ENCODE data around the gene SLC39A8. TPM values are rescaled to one million over a fixed set of nuclear protein-coding genes. Genes with fewer than 3 reads are reported as not detected.
"Not testable (repeated sequence)": the region's sequence is repeated elsewhere in the genome, so short reads cannot be mapped to it uniquely, and the experiment has no call there.

The SLC39A8 gene
- polyA plus RNA-seq, 2 of the 4 experiments (the other 2 are of a cell fraction) = 14.1 to 20.4 TPM

DNA sequence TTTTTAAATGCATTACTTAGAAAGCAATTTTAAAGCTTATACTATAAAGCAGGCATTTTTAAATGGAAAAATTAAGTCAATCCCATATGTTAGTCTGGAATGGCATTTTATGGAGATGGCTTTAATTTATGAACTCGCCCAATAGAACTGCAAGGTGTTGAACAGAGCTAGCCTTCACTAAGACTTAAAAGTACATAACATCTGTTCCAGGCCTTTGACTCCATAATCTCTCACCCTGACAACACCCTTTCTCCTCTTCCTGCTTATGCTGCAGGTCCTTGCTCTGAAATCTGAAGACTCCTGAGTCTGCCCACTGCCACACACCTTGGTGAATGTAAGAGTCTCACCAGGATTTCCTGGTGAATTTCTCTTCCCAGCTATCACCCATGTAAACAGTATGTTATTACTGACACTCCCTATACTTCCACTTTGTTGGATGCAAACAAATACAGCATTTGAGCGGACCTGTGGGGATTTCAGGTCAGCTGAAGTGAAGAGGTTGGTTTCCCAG is 17.7 kb upstream of the SLC39A8 start:
- ATAC-seq (no peak), DNase-seq (ENCODE audit: low read depth in 1 of 2, low spot score in 1 of 2) (no peak), FAIRE-seq (no peak)
- Histone ChIP-seq H3K4me1 (no peaks in the 10 kb centered on the region), H3K4me2 (no peak overlapping the region), H3K27ac (no peak overlapping the region), H3K9me3 (no peaks in the 10 kb centered on the region), H3K4me3 (no peak overlapping the region)
- no peak for TF ChIP-seq PHF8 (IDR thresholded peaks at IDR 0.05; ENCODE audit: borderline replicate concordance, low read depth)
- TF ChIP-seq SREBF2 (IDR thresholded peaks at IDR 0.05) = no peak
- TF ChIP-seq FOSB (CRISPR knock-in tag; IDR thresholded peaks at IDR 0.05) = no peak
- TF ChIP-seq, protein P1, sequence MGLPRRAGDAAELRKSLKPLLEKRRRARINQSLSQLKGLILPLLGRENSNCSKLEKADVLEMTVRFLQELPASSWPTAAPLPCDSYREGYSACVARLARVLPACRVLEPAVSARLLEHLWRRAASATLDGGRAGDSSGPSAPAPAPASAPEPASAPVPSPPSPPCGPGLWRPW (IDR thresholded peaks at IDR 0.05) = no peak
- TF ChIP-seq, protein P2, sequence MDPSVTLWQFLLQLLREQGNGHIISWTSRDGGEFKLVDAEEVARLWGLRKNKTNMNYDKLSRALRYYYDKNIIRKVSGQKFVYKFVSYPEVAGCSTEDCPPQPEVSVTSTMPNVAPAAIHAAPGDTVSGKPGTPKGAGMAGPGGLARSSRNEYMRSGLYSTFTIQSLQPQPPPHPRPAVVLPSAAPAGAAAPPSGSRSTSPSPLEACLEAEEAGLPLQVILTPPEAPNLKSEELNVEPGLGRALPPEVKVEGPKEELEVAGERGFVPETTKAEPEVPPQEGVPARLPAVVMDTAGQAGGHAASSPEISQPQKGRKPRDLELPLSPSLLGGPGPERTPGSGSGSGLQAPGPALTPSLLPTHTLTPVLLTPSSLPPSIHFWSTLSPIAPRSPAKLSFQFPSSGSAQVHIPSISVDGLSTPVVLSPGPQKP (IDR thresholded peaks at IDR 0.05; ENCODE audit: low read depth, low read length) = no peak
- no peak for TF ChIP-seq MYC (IDR thresholded peaks at IDR 0.05; ENCODE audit: borderline replicate concordance, low read length)
- no peak for TF ChIP-seq BHLHE40 (IDR thresholded peaks at IDR 0.05; ENCODE audit: low read depth, low read length)
- TF ChIP-seq, protein P3, sequence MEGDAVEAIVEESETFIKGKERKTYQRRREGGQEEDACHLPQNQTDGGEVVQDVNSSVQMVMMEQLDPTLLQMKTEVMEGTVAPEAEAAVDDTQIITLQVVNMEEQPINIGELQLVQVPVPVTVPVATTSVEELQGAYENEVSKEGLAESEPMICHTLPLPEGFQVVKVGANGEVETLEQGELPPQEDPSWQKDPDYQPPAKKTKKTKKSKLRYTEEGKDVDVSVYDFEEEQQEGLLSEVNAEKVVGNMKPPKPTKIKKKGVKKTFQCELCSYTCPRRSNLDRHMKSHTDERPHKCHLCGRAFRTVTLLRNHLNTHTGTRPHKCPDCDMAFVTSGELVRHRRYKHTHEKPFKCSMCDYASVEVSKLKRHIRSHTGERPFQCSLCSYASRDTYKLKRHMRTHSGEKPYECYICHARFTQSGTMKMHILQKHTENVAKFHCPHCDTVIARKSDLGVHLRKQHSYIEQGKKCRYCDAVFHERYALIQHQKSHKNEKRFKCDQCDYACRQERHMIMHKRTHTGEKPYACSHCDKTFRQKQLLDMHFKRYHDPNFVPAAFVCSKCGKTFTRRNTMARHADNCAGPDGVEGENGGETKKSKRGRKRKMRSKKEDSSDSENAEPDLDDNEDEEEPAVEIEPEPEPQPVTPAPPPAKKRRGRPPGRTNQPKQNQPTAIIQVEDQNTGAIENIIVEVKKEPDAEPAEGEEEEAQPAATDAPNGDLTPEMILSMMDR (IDR thresholded peaks at IDR 0.05) = no peak
- TF ChIP-seq MAFK (IDR thresholded peaks at IDR 0.05; ENCODE audit: partially characterized antibody) = no peak
- no peak for TF ChIP-seq JUNB (IDR thresholded peaks at IDR 0.05)
- TF ChIP-seq GATA3 (IDR thresholded peaks at IDR 0.05; ENCODE audit: borderline replicate concordance) = no peak
- TF ChIP-seq RNF2 (IDR thresholded peaks at IDR 0.05; ENCODE audit: borderline replicate concordance, low read depth) = no peak
- TF ChIP-seq ZSCAN20 (CRISPR knock-in tag; IDR thresholded peaks at IDR 0.05) = no peak
- no peak for TF ChIP-seq POLR2A (IDR thresholded peaks at IDR 0.05; ENCODE audit: low read length)
- TF ChIP-seq HOXB13 (CRISPR knock-in tag; IDR thresholded peaks at IDR 0.05; ENCODE audit: low read depth) = no peak
- no peak for TF ChIP-seq ESRRA (IDR thresholded peaks at IDR 0.05; ENCODE audit: borderline replicate concordance, low read length)
- no peak for TF ChIP-seq NR3C1 (IDR thresholded peaks at IDR 0.05)
- POLR2A ChIA-PET = no interaction called here
- CTCF ChIA-PET = no interaction called here
- WGBS (ENCODE audit: missing lambda C conversion rate) = 70% methylated on average over 2 of the region's 2 CpGs

DNA sequence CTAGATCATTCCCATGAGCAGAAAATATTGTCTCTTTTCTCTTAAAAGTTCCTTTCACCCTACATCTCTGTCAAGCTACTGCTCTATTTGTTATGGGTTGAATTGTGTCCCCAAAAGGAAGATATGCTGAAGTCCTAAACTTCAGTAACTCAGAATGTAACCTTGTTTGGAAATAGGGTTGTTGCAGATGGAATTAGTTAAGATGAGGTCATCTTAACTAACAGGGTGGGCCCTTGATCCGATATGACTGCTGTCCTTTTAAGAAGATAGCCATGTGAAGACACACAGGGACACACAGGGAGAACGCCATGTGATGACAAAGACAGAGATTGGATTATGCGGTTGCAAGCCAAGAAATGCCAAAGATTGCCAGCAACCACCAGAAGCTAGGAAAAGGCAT is 12.8 kb upstream of the SLC39A8 start:
- DNase-seq (ENCODE audit: low read depth in 1 of 2, low spot score in 1 of 2) (no peak), FAIRE-seq (no peak), ATAC-seq (no peak)
- Histone ChIP-seq H3K27ac (no peak overlapping the region), H3K4me3 (no peak overlapping the region), H3K4me2 (no peak overlapping the region), H3K4me1 (no peaks in the 10 kb centered on the region), H3K9me3 (no peaks in the 10 kb centered on the region)
- 63% methylated on average over 3 of the region's 3 CpGs for WGBS (ENCODE audit: missing lambda C conversion rate)
- POLR2A ChIA-PET = no interaction called here
- CTCF ChIA-PET = no interaction called here
- TF ChIP-seq NPAS2 (CRISPR knock-in tag; IDR thresholded peaks at IDR 0.05; ENCODE audit: borderline replicate concordance) = no peak
- no peak for TF ChIP-seq HDAC2 (IDR thresholded peaks at IDR 0.05)
- no peak for TF ChIP-seq EP300 (IDR thresholded peaks at IDR 0.05)

DNA sequence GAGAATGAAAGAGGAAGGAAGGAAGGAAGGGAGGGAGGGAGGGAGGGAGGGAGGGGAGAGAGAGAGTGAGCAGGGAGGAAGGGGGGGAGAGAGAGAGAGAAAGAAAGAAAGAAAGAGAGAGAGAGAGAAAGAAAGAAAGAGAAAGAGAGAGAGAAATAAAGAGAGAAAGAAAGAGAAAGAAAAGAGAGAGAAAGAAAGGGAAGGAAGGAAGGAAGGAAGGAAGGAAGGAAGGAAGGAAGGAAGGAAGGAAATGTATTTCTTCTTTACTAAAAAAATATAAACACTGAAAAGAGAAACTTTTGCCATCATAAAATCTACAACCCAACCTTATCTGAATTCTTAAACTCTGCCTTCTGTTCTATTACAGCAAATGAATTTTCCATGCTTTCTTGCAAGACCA is 12.4 kb upstream of the SLC39A8 start:
- POLR2A ChIA-PET, FAIRE-seq: not testable (repeated sequence)

More for the DNA sequence above, 12.4 kb upstream of the SLC39A8 start:
- H3K9me3 ChIP-seq; H3K4me2 ChIP-seq; H3K4me3 ChIP-seq; DNase-seq (ENCODE audit: low read depth in 1 of 2, low spot score in 1 of 2); CTCF ChIA-PET; H3K4me1 ChIP-seq; H3K27ac ChIP-seq; ATAC-seq: not testable (repeated sequence)
